ENCODE data around the gene SULT1E1. TPM values are rescaled to one million over a fixed set of nuclear protein-coding genes. Genes with fewer than 3 reads are reported as not detected.

SULT1E1 gene
- total and polyA plus RNA-seq, 10 of the 15 experiments (the other 5 are each of a cell fraction or from before 2014, with no cell fraction given) = not detected

DNA sequence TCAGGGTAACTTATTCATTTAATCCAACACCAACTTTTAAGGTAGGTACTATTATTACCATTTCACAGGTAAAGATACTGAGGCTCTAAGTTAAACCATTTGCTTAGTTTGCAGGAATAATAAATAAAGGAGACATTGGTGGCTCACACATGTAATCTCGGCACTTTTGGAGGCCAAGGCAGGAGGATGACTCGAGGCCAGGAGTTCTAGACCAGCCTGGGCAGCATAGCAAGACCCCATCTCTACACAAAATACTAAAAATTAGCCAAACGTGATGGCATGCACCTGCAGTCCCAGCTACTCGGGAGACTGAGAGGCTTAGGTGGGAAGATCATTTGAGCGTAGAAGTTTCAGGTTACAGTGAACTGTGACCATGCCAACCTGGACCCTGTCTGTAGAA lies 37.7 kb downstream of the SULT1E1 start (continued):
- TF ChIP-seq, protein P1, sequence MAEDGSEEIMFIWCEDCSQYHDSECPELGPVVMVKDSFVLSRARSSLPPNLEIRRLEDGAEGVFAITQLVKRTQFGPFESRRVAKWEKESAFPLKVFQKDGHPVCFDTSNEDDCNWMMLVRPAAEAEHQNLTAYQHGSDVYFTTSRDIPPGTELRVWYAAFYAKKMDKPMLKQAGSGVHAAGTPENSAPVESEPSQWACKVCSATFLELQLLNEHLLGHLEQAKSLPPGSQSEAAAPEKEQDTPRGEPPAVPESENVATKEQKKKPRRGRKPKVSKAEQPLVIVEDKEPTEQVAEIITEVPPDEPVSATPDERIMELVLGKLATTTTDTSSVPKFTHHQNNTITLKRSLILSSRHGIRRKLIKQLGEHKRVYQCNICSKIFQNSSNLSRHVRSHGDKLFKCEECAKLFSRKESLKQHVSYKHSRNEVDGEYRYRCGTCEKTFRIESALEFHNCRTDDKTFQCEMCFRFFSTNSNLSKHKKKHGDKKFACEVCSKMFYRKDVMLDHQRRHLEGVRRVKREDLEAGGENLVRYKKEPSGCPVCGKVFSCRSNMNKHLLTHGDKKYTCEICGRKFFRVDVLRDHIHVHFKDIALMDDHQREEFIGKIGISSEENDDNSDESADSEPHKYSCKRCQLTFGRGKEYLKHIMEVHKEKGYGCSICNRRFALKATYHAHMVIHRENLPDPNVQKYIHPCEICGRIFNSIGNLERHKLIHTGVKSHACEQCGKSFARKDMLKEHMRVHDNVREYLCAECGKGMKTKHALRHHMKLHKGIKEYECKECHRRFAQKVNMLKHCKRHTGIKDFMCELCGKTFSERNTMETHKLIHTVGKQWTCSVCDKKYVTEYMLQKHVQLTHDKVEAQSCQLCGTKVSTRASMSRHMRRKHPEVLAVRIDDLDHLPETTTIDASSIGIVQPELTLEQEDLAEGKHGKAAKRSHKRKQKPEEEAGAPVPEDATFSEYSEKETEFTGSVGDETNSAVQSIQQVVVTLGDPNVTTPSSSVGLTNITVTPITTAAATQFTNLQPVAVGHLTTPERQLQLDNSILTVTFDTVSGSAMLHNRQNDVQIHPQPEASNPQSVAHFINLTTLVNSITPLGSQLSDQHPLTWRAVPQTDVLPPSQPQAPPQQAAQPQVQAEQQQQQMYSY (CRISPR knock-in tag; IDR thresholded peaks at IDR 0.05) = no peak
- TF ChIP-seq MTA3 (IDR thresholded peaks at IDR 0.05; ENCODE audit: borderline replicate concordance, low read length) (no peak), ZNF207 (IDR thresholded peaks at IDR 0.05; ENCODE audit: borderline replicate concordance) (no peak), STAT3 (IDR thresholded peaks at IDR 0.05; ENCODE audit: low read depth, low read length) (no peak)

DNA sequence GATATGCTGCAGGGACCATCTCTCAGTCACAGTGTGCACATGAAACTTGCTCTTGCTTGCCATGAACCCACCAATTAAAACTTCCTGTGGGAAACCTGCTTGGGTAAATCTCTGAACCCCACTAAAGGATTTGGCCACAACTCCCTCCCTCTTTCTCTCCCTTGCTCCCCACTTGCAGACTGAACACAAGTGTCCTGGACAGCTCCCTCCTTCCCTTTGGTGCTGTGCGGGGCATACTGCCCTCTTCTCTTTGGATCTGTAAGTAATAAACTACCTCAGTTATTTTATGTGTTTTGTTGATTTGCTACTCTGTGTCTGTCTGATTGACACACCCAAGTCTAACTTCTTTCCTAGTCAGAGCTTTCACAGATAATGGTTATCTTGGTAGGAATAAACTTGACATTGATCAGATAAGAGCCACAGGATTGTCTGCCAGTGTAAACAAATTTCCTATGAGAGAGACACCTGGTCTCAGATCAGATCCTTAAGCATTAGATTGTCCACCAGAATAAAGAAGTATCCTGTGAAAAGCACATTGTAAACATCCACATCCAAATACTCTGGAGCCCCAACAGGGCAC lies 41.8 kb downstream of the SULT1E1 start:
- no peak for DNase-seq (ENCODE audit: low read depth, low spot score)
- no peaks in the 10 kb centered on the region for H4K20me1 ChIP-seq (ENCODE audit: control insufficient read depth, insufficient read depth)
- H3K27me3 ChIP-seq (replicated peaks in 1 of 2; ENCODE audit: control insufficient read depth in 2 of 2, insufficient read depth in 2 of 2, low read length in 1 of 2) = no peaks in the 10 kb centered on the region
- H3K4me3 ChIP-seq = no peak overlapping the region
- no peak overlapping the region for H2AFZ ChIP-seq (ENCODE audit: control insufficient read depth, low read depth, low read length)
- H3K27ac ChIP-seq (ENCODE audit: control insufficient read depth, insufficient read depth) = no peak overlapping the region
- no peaks in the 10 kb centered on the region for H3K9me3 ChIP-seq (replicated peaks; ENCODE audit: control insufficient read depth, insufficient read depth, low read length)
- no peak overlapping the region for H3K4me2 ChIP-seq (ENCODE audit: control insufficient read depth, insufficient read depth)
- POLR2A ChIA-PET = no interaction called here
- in situ Hi-C loops (cut with MboI) (no loop called here), intact Hi-C loops (cut with micrococcal nuclease; ENCODE audit: unreplicated experiment) (no loop called here)
- no TSS peak for BruUV-seq (replicated peaks)
- no peak for FAIRE-seq
- CTCF ChIA-PET = no interaction called here
- H3K4me1 ChIP-seq (ENCODE audit: control insufficient read depth, insufficient read depth, low read length) = no peaks in the 10 kb centered on the region
- no peak for ATAC-seq
- SMC1A ChIA-PET (ENCODE audit: uncharacterized antibody, unreplicated experiment) = interaction anchor here (1.0 kb wide), 1 partner anchor 48 kb away, joined by 3 read pairs; no protein-coding TSS in a partner anchor
- 64% methylated on average over 1 of the region's 1 CpG for WGBS (ENCODE audit: insufficient coverage, insufficient replicate concordance, low lambda C conversion rate, missing lambda C conversion rate)
- H3K36me3 ChIP-seq (ENCODE audit: control insufficient read depth in 2 of 2, insufficient read depth in 2 of 2, low read length in 1 of 2) = no peaks in the 10 kb centered on the region
- H3K79me2 ChIP-seq (ENCODE audit: control insufficient read depth, insufficient read depth, low read length) = no peaks in the 10 kb centered on the region
- no peak overlapping the region for H3K9ac ChIP-seq (ENCODE audit: control insufficient read depth, insufficient read depth, low read length)
- RAD21 ChIA-PET (ENCODE audit: unreplicated experiment) = no interaction called here
- TF ChIP-seq, protein P2, sequence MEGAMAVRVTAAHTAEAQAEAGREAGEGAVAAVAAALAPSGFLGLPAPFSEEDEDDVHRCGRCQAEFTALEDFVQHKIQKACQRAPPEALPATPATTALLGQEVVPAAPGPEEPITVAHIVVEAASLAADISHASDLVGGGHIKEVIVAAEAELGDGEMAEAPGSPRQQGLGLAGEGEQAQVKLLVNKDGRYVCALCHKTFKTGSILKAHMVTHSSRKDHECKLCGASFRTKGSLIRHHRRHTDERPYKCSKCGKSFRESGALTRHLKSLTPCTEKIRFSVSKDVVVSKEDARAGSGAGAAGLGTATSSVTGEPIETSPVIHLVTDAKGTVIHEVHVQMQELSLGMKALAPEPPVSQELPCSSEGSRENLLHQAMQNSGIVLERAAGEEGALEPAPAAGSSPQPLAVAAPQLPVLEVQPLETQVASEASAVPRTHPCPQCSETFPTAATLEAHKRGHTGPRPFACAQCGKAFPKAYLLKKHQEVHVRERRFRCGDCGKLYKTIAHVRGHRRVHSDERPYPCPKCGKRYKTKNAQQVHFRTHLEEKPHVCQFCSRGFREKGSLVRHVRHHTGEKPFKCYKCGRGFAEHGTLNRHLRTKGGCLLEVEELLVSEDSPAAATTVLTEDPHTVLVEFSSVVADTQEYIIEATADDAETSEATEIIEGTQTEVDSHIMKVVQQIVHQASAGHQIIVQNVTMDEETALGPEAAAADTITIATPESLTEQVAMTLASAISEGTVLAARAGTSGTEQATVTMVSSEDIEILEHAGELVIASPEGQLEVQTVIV (IDR thresholded peaks at IDR 0.05; ENCODE audit: borderline replicate concordance, partially characterized antibody) = no peak
- no peak for TF ChIP-seq NRF1 (conservative IDR thresholded peaks at IDR 0.05; ENCODE audit: low read depth, low read length)
- no peak for TF ChIP-seq STAT3 (IDR thresholded peaks at IDR 0.05; ENCODE audit: low read depth, low read length)
- TF ChIP-seq TARDBP (IDR thresholded peaks at IDR 0.05; ENCODE audit: borderline replicate concordance) = no peak
- TF ChIP-seq ZSCAN29 (IDR thresholded peaks at IDR 0.05) = no peak
- TF ChIP-seq FOXK2 (IDR thresholded peaks at IDR 0.05) = no peak
- TF ChIP-seq ZNF384 (IDR thresholded peaks at IDR 0.05; ENCODE audit: borderline replicate concordance, low read depth, low read length) = no peak
- TF ChIP-seq SIX5 (IDR thresholded peaks at IDR 0.05; ENCODE audit: low read depth, low read length, severe bottlenecking) = no peak
- no peak for TF ChIP-seq TCF12 (IDR thresholded peaks at IDR 0.05; ENCODE audit: low read depth, low read length)
- TF ChIP-seq SPI1 (IDR thresholded peaks at IDR 0.05; ENCODE audit: borderline replicate concordance, insufficient read depth, low read depth, low read length) = no peak
- no peak for TF ChIP-seq KAT2A (conservative IDR thresholded peaks at IDR 0.05; ENCODE audit: control insufficient read depth, low read depth, low read length)
- no peak for TF ChIP-seq EP300 (IDR thresholded peaks at IDR 0.05; ENCODE audit: borderline replicate concordance in 1 of 2, control insufficient read depth in 1 of 2, low read depth in 2 of 2, low read length in 2 of 2)

Measured in GM12878 (cell line).